ENCODE data around the gene OR8K5. TPM values are rescaled to one million over a fixed set of nuclear protein-coding genes. Genes with fewer than 3 reads are reported as not detected.

OR8K5 gene
- total RNA-seq, 1 experiment from 2014 or later: not detected

Other genes with a start within 250 kb of the OR8K5 start
- gene OR5W2, start 245.7 kb downstream of the OR8K5 start, total RNA-seq (2014; rRNA removed; shearing (Covaris generic)): not detected in 2 replicates
- gene OR5I1, start 223.9 kb downstream of the OR8K5 start, total RNA-seq (2014; rRNA removed; shearing (Covaris generic)): not detected in 2 replicates
- not detected in 2 replicates for gene OR10AG1, start 190.4 kb downstream of the OR8K5 start, total RNA-seq (2014; rRNA removed; shearing (Covaris generic))
- not detected in 2 replicates for gene OR5F1, start 165.7 kb downstream of the OR8K5 start, total RNA-seq (2014; rRNA removed; shearing (Covaris generic))
- not detected in 2 replicates for gene OR5AS1, start 132.7 kb downstream of the OR8K5 start, total RNA-seq (2014; rRNA removed; shearing (Covaris generic))
- gene OR8I2, start 67.0 kb downstream of the OR8K5 start, total RNA-seq (2014; rRNA removed; shearing (Covaris generic)): not detected in 2 replicates
- not detected in 2 replicates for gene OR8H2, start 56.6 kb downstream of the OR8K5 start, total RNA-seq (2014; rRNA removed; shearing (Covaris generic))
- gene OR8H3, start 37.9 kb downstream of the OR8K5 start, total RNA-seq (2014; rRNA removed; shearing (Covaris generic)): not detected in 2 replicates
- not detected in 2 replicates for gene OR8J3, start 20.1 kb downstream of the OR8K5 start, total RNA-seq (2014; rRNA removed; shearing (Covaris generic))
- gene OR5J2, start 16.3 kb upstream of the OR8K5 start, total RNA-seq (2014; rRNA removed; shearing (Covaris generic)): not detected in 2 replicates
- gene OR5T2, start 73.9 kb upstream of the OR8K5 start, total RNA-seq (2014; rRNA removed; shearing (Covaris generic)): not detected in 2 replicates
- gene OR5T3, start 91.9 kb upstream of the OR8K5 start, total RNA-seq (2014; rRNA removed; shearing (Covaris generic)): not detected in 2 replicates
- gene OR5T1, start 113.8 kb upstream of the OR8K5 start, total RNA-seq (2014; rRNA removed; shearing (Covaris generic)): not detected in 2 replicates
- not detected in 2 replicates for gene OR8H1, start 131.9 kb upstream of the OR8K5 start, total RNA-seq (2014; rRNA removed; shearing (Covaris generic))
- gene OR8K3, start 154.8 kb upstream of the OR8K5 start, total RNA-seq (2014; rRNA removed; shearing (Covaris generic)): not detected in 2 replicates
- not detected in 2 replicates for gene OR8K1, start 185.7 kb upstream of the OR8K5 start, total RNA-seq (2014; rRNA removed; shearing (Covaris generic))
- gene OR8J1, start 194.0 kb upstream of the OR8K5 start, total RNA-seq (2014; rRNA removed; shearing (Covaris generic)): not detected in 2 replicates
- gene OR8U1, start 215.3 kb upstream of the OR8K5 start, total RNA-seq (2014; rRNA removed; shearing (Covaris generic)): not detected in 2 replicates

All from SJSA1 (cell line).